Keratinocyte (primary cell): ENCODE measurements around the gene SCFD2. TPM values are rescaled to one million over a fixed set of nuclear protein-coding genes. Genes with fewer than 3 reads are reported as not detected.

ENCODE experiments used
- DNase-seq: peaks from one replicate; pipeline ENCODE4 v3.0.0-alpha.2; 2011; ENCODE audit warnings: low read depth, missing footprints, low spot score
- FAIRE-seq: peaks from 2 replicates; lab custom pipeline; 2011; peaks lifted over from hg19 to GRCh38; lab: Jason Lieb, UNC
- H2AFZ ChIP-seq: 2 replicates; pipeline ENCODE4 v1.6.0; 2012; ENCODE audit warnings: low read length, control low read depth, inconsistent platforms; ENCODE audit not compliant: control insufficient read depth
- H3K27ac ChIP-seq: 2 replicates; pipeline ENCODE4 v1.5.1; 2011; ENCODE audit warnings: low read length; ENCODE audit not compliant: control insufficient read depth, insufficient read depth
- H3K27me3 ChIP-seq: 3 replicates; pipeline ENCODE4 v1.6.0; 2011; ENCODE audit warnings: low read length; ENCODE audit not compliant: control insufficient read depth, insufficient read depth; ENCODE audit errors: extremely low read depth
- H3K36me3 ChIP-seq, 2 experiments: 2 replicates in 1 of 2; 3 replicates in 1 of 2; pipeline ENCODE4 v1.5.1; 2011; ENCODE audit warnings: low read length in 2 of 2, mild to moderate bottlenecking in 1 of 2; ENCODE audit not compliant: control insufficient read depth in 2 of 2, insufficient read depth in 2 of 2; ENCODE audit errors: extremely low read depth in 1 of 2
- H3K4me1 ChIP-seq: 3 replicates; pipeline ENCODE4 v1.5.1; 2011; ENCODE audit warnings: low read length; ENCODE audit not compliant: control insufficient read depth, insufficient read depth; ENCODE audit errors: extremely low read depth
- H3K4me2 ChIP-seq: 3 replicates; pipeline ENCODE4 v1.6.0; 2011; ENCODE audit warnings: low read depth, low read length; ENCODE audit not compliant: control insufficient read depth, insufficient read depth; ENCODE audit errors: extremely low read depth
- H3K4me3 ChIP-seq, 3 experiments: fragments of 200-600 bp in 1 of 3; sonication (generic) in 1 of 3; 2 replicates in 2 of 3; 3 replicates in 1 of 3; pipeline ENCODE4 v1.5.1; 2011 to 2016; ENCODE audit warnings: low read length in 3 of 3, mild to moderate bottlenecking in 3 of 3, control low read depth in 2 of 3, inconsistent platforms in 1 of 3, low read depth in 1 of 3, mixed read lengths in 1 of 3, mixed run types in 1 of 3, moderate library complexity in 1 of 3; ENCODE audit not compliant: control insufficient read depth in 2 of 3, insufficient read depth in 2 of 3; ENCODE audit errors: extremely low read depth in 1 of 3
- H3K79me2 ChIP-seq: 2 replicates; pipeline ENCODE4 v1.6.0; 2012; ENCODE audit warnings: low read length; ENCODE audit not compliant: control insufficient read depth, insufficient read depth
- H3K9ac ChIP-seq: 3 replicates; pipeline ENCODE4 v1.6.0; 2011; ENCODE audit warnings: low read length; ENCODE audit not compliant: control insufficient read depth, insufficient read depth; ENCODE audit errors: extremely low read depth
- H3K9me1 ChIP-seq: 3 replicates; pipeline ENCODE4 v1.6.0; 2011; ENCODE audit warnings: low read length; ENCODE audit not compliant: control insufficient read depth, insufficient read depth; ENCODE audit errors: extremely low read depth
- H3K9me3 ChIP-seq: 2 replicates; pipeline ENCODE4 v1.5.1; 2012; ENCODE audit warnings: low read depth, low read length; ENCODE audit not compliant: control insufficient read depth
- H4K20me1 ChIP-seq: 3 replicates; pipeline ENCODE4 v1.6.0; 2011; ENCODE audit warnings: low read length; ENCODE audit not compliant: control insufficient read depth, insufficient read depth; ENCODE audit errors: extremely low read depth
- EZH2 ChIP-seq: IDR thresholded peaks from one replicate; pipeline ENCODE4 v1.6.1; 2012; ENCODE audit warnings: inconsistent platforms, mild to moderate bottlenecking, low read length, moderate library complexity
- dilution Hi-C: fragments of 300-500 bp; cut with MboI; formaldehyde crosslinking; loops from one replicate; pipeline ENCODE4 v1.7.0; 2020; ENCODE audit warnings: low sequenced_read_pairs; ENCODE audit not compliant: extremely low pct_ligation_motif_present
- polyA plus RNA-seq, 5 experiments: library from polyadenylated mRNA; depleted of rRNA in 3 of 5; stranded (reverse) in 3 of 5; stranded (forward) in 1 of 5; unstranded in 1 of 5; fragments of >200 nt; gene quantifications; 1 replicate in 1 of 5; 2 replicates in 3 of 5; 3 replicates in 1 of 5; pipeline versions ENCODE4 v1.2.1 to v1.2.3, GENCODE V29; 2011 to 2012; ENCODE audit warnings: missing spikeins in 2 of 5, low read depth in 1 of 5, low replicate concordance in 1 of 5
- TF ChIP-seq, protein P1 (sequence below), 3 experiments: IDR thresholded peaks in 1 of 3; conservative IDR thresholded peaks in 1 of 3; optimal IDR thresholded peaks in 1 of 3; 2 replicates in 2 of 3; 3 replicates in 1 of 3; pipeline versions ENCODE3 to v1.5.1; 2011; ENCODE audit warnings: low read length in 3 of 3, mild to moderate bottlenecking in 3 of 3, moderate library complexity in 2 of 3, control low read depth in 1 of 3, inconsistent platforms in 1 of 3; ENCODE audit not compliant: insufficient read depth in 2 of 3; ENCODE audit errors: extremely low read depth in 1 of 3

The SCFD2 gene
- polyA plus RNA-seq, 1 donor (not counting 4 experiments of a cell fraction or from before 2014, with no cell fraction given): 13.9 TPM

DNA sequence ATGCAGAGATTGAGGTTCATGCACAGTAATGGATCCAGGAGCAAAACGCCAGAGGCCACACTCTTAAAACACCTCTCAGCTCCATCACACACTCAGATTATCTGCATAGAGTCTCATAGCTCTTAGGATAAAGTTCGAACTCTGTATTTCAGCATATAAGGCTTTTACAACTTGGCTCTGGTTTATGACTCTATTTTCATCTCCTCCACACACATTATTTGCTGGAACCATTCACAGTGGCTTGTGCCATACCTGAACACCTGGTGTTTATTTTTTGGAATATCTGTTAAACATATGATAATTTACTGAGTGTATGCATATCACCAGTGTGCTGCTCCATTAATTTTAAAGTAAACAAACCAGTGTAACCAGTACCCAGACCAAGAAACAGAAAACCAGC is 476.5 kb downstream of the SCFD2 start:
- no peaks in the 10 kb centered on the region for H3K79me2 ChIP-seq
- no peak overlapping the region for H3K4me2 ChIP-seq
- no peak overlapping the region for H2AFZ ChIP-seq
- H3K36me3 ChIP-seq: peaks cover 0 to 1% of the 10 kb centered on the region in 2 experiments
- no peaks in the 10 kb centered on the region for H4K20me1 ChIP-seq
- H3K9ac ChIP-seq: no peak overlapping the region
- dilution Hi-C loops: no loop called here
- peaks cover 12% of the 10 kb centered on the region for H3K4me1 ChIP-seq
- no peak for TF ChIP-seq EZH2
- TF ChIP-seq, protein P1, sequence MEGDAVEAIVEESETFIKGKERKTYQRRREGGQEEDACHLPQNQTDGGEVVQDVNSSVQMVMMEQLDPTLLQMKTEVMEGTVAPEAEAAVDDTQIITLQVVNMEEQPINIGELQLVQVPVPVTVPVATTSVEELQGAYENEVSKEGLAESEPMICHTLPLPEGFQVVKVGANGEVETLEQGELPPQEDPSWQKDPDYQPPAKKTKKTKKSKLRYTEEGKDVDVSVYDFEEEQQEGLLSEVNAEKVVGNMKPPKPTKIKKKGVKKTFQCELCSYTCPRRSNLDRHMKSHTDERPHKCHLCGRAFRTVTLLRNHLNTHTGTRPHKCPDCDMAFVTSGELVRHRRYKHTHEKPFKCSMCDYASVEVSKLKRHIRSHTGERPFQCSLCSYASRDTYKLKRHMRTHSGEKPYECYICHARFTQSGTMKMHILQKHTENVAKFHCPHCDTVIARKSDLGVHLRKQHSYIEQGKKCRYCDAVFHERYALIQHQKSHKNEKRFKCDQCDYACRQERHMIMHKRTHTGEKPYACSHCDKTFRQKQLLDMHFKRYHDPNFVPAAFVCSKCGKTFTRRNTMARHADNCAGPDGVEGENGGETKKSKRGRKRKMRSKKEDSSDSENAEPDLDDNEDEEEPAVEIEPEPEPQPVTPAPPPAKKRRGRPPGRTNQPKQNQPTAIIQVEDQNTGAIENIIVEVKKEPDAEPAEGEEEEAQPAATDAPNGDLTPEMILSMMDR (optimal IDR thresholded peaks at IDR 0.05 in 1 of 3, IDR thresholded peaks at IDR 0.05 in 1 of 3, conservative IDR thresholded peaks at IDR 0.05 in 1 of 3; ENCODE audit: extremely low read depth in 1 of 3, insufficient read depth in 2 of 3, low read length in 3 of 3): no peak
- no peak for FAIRE-seq
- no peak overlapping the region for H3K27ac ChIP-seq
- no peak for DNase-seq
- no peak overlapping the region for H3K4me3 ChIP-seq
- no peaks in the 10 kb centered on the region for H3K9me3 ChIP-seq
- H3K9me1 ChIP-seq: no peaks in the 10 kb centered on the region
- no peaks in the 10 kb centered on the region for H3K27me3 ChIP-seq

- dilution Hi-C loops: no loop called here
- no peak for TF ChIP-seq EZH2
- TF ChIP-seq, protein P1 (optimal IDR thresholded peaks at IDR 0.05 in 1 of 3, IDR thresholded peaks at IDR 0.05 in 1 of 3, conservative IDR thresholded peaks at IDR 0.05 in 1 of 3; ENCODE audit: extremely low read depth in 1 of 3, insufficient read depth in 2 of 3, low read length in 3 of 3): no peak
- FAIRE-seq: no peak
These were observed 480.9 kb downstream of the SCFD2 start for GRCh38 chr4:52884994-52885393.

More at GRCh38 chr4:52884994-52885393, 480.9 kb downstream of the SCFD2 start:
- Histone ChIP-seq H2AFZ (no peak overlapping the region), H4K20me1 (no peaks in the 10 kb centered on the region), H3K27ac (no peak overlapping the region), H3K9me3 (no peaks in the 10 kb centered on the region), H3K4me3 (no peak overlapping the region), H3K4me2 (no peak overlapping the region), H3K9ac (no peak overlapping the region), H3K79me2 (no peaks in the 10 kb centered on the region), H3K27me3 (no peaks in the 10 kb centered on the region), H3K4me1 (peaks cover 7% of the 10 kb centered on the region), H3K9me1 (no peaks in the 10 kb centered on the region), H3K36me3 (peaks cover 0 to 1% of the 10 kb centered on the region in 2 experiments)
- DNase-seq: no peak
